SU-DHL-6 (cell line): ENCODE data around the gene CEP41.

Experiments
- H2AFZ ChIP-seq: fragments of 200-600 bp; sonication (generic); 2 replicates; pipeline ENCODE4 v1.6.1; 2014; ENCODE audit warnings: low read depth, mild to moderate bottlenecking, moderate library complexity, mixed read lengths, antibody characterized with exemption, low read length; ENCODE audit not compliant: severe bottlenecking
- H3F3A ChIP-seq: fragments of 200-600 bp; shearing (Covaris generic); 2 replicates; pipeline ENCODE4 v1.6.0; 2016; ENCODE audit warnings: antibody characterized with exemption, mild to moderate bottlenecking; ENCODE audit not compliant: insufficient read depth
- H3K27ac ChIP-seq: fragments of 200-600 bp; sonication (generic); 2 replicates; pipeline ENCODE4 v1.5.1; 2016; ENCODE audit warnings: low read depth, mild to moderate bottlenecking, low read length, moderate library complexity, mixed read lengths
- H3K27me3 ChIP-seq: fragments of 200-600 bp; sonication (generic), shearing (Covaris generic); 2 replicates; pipeline ENCODE4 v1.6.0; 2014; ENCODE audit warnings: mild to moderate bottlenecking, low read length
- H3K36me3 ChIP-seq: fragments of 200-600 bp; sonication (generic); 2 replicates; pipeline ENCODE4 v1.6.1; 2014; ENCODE audit warnings: mild to moderate bottlenecking, low read length, mixed read lengths
- H3K4me2 ChIP-seq: fragments of 300-600, 200-600 bp; shearing (Covaris generic), sonication (generic); 2 replicates; pipeline ENCODE4 v1.6.0; 2014; ENCODE audit warnings: low read length, low read depth, mild to moderate bottlenecking; ENCODE audit not compliant: poor library complexity, severe bottlenecking
- H3K4me3 ChIP-seq: fragments of 200-600 bp; sonication (generic); 2 replicates; pipeline ENCODE4 v1.5.1; 2014; ENCODE audit warnings: antibody characterized with exemption, low read length, mild to moderate bottlenecking, mixed read lengths; ENCODE audit not compliant: insufficient read depth, poor library complexity, severe bottlenecking
- H3K79me2 ChIP-seq: fragments of 200-600 bp; sonication (generic); 2 replicates; pipeline ENCODE4 v1.6.1; 2014; ENCODE audit warnings: mild to moderate bottlenecking, low read length, moderate library complexity; ENCODE audit not compliant: insufficient read depth
- H3K9ac ChIP-seq: fragments of 200-600 bp; sonication (generic); 2 replicates; pipeline ENCODE4 v1.7.0; 2014; ENCODE audit warnings: mild to moderate bottlenecking, low read length
- H3K9me2 ChIP-seq: fragments of 200-600 bp; sonication (generic); replicated peaks from 2 replicates; pipeline ENCODE4 v1.6.1; 2014; ENCODE audit warnings: low read length; ENCODE audit not compliant: insufficient read depth
- H3K9me3 ChIP-seq: fragments of 200-600 bp; sonication (generic); 2 replicates; pipeline ENCODE4 v1.6.1; 2014; ENCODE audit warnings: low read length, mixed read lengths; ENCODE audit not compliant: insufficient read depth
- H4K20me1 ChIP-seq: fragments of 200-600 bp; sonication (generic); 2 replicates; pipeline ENCODE4 v1.6.1; 2014; ENCODE audit warnings: low read depth, mild to moderate bottlenecking, antibody characterized with exemption, low read length, moderate library complexity, mixed read lengths
- CTCF ChIP-seq: fragments of 200-600 bp; sonication (generic); IDR thresholded peaks from one replicate; pipeline ENCODE4 v1.5.1; 2017; ENCODE audit warnings: antibody characterized with exemption, mild to moderate bottlenecking, low read length, moderate library complexity; ENCODE audit not compliant: insufficient read depth, poor library complexity, severe bottlenecking
- EZH2phosphoT487 ChIP-seq: fragments of 200-600 bp; sonication (generic), shearing (Covaris generic); conservative IDR thresholded peaks from 2 replicates; pipeline ENCODE4 v1.6.1; 2018; ENCODE audit warnings: mild to moderate bottlenecking, antibody characterized with exemption, low read length, moderate library complexity, mixed read lengths

The CEP41 gene

GRCh38 chr7:130367088-130367755 is 73.6 kb downstream of the CEP41 start:
- Histone ChIP-seq H3K9me3 (no peaks in the 10 kb centered on the region), H3K27ac (no peak overlapping the region), H3F3A (no peaks in the 10 kb centered on the region), H3K36me3 (no peaks in the 10 kb centered on the region), H4K20me1 (no peaks in the 10 kb centered on the region), H3K4me2 (no peak overlapping the region), H3K27me3 (no peaks in the 10 kb centered on the region), H3K79me2 (no peaks in the 10 kb centered on the region), H3K9ac (no peak overlapping the region), H3K9me2 (no peaks in the 10 kb centered on the region), H3K4me3 (no peak overlapping the region), H2AFZ (no peak overlapping the region)
- TF ChIP-seq CTCF (no peak), EZH2phosphoT487 (no peak)

GRCh38 chr7:130366564-130366963 is 74.3 kb downstream of the CEP41 start:
- Histone ChIP-seq H3F3A (no peaks in the 10 kb centered on the region), H3K4me2 (no peak overlapping the region), H3K79me2 (no peaks in the 10 kb centered on the region), H2AFZ (no peak overlapping the region), H4K20me1 (no peaks in the 10 kb centered on the region), H3K27me3 (no peaks in the 10 kb centered on the region), H3K27ac (no peak overlapping the region), H3K4me3 (no peak overlapping the region), H3K36me3 (no peaks in the 10 kb centered on the region), H3K9ac (no peak overlapping the region), H3K9me2 (no peaks in the 10 kb centered on the region), H3K9me3 (no peaks in the 10 kb centered on the region)
- TF ChIP-seq EZH2phosphoT487 (no peak), CTCF (no peak)

- Histone ChIP-seq H3K27me3 (no peaks in the 10 kb centered on the region), H3K9ac (no peak overlapping the region), H3K9me3 (no peaks in the 10 kb centered on the region), H3K36me3 (no peaks in the 10 kb centered on the region), H3K27ac (no peak overlapping the region), H3K9me2 (no peaks in the 10 kb centered on the region), H3K4me2 (no peak overlapping the region), H3F3A (no peaks in the 10 kb centered on the region), H3K79me2 (no peaks in the 10 kb centered on the region), H3K4me3 (no peak overlapping the region), H4K20me1 (no peaks in the 10 kb centered on the region), H2AFZ (no peak overlapping the region)
- no peak for TF ChIP-seq EZH2phosphoT487
Measured at GRCh38 chr7:130365511-130366441, 75.0 kb downstream of the CEP41 start.

- Histone ChIP-seq H3F3A (no peaks in the 10 kb centered on the region), H3K4me2 (no peak overlapping the region), H2AFZ (no peak overlapping the region), H3K9me2 (no peaks in the 10 kb centered on the region), H3K79me2 (no peaks in the 10 kb centered on the region), H3K36me3 (no peaks in the 10 kb centered on the region), H3K27ac (no peak overlapping the region), H3K9me3 (no peaks in the 10 kb centered on the region), H3K4me3 (no peak overlapping the region), H4K20me1 (no peaks in the 10 kb centered on the region), H3K9ac (no peak overlapping the region), H3K27me3 (no peaks in the 10 kb centered on the region)
- TF ChIP-seq EZH2phosphoT487, result no peak
- no peak for TF ChIP-seq CTCF
Measured at GRCh38 chr7:130365088-130365487, 75.7 kb downstream of the CEP41 start.
